CD4-positive, alpha-beta T cell treated with Interleukin-10 for 1 hour (primary cell): ENCODE results near the gene PDXP.

Experiments used
- DNase-seq: peaks from one replicate; pipeline ENCODE4 v3.0.0-alpha.2; 2020

PDXP gene

GRCh38 chr22:37629928-37630327 lies 28.6 kb upstream of the PDXP start:
- DNase-seq, result no peak

- no peak for DNase-seq
These were observed 27.6 kb upstream of the PDXP start for GRCh38 chr22:37630839-37631435.

- peak; percentile 47 for DNase-seq
These were observed 26.9 kb upstream of the PDXP start for GRCh38 chr22:37631448-37632173.

- DNase-seq, result no peak
These were observed 26.1 kb upstream of the PDXP start for GRCh38 chr22:37632174-37633088.

GRCh38 chr22:37633089-37633624 lies 25.4 kb upstream of the PDXP start:
- peak; percentile 68 for DNase-seq

- DNase-seq, result peak; percentile 65
These were observed 24.7 kb upstream of the PDXP start for GRCh38 chr22:37633625-37634416.

GRCh38 chr22:37634417-37634924 lies 24.1 kb upstream of the PDXP start:
- DNase-seq, result peak; percentile 36

- DNase-seq, result no peak
These were observed 23.4 kb upstream of the PDXP start for GRCh38 chr22:37635157-37635556.

GRCh38 chr22:37636186-37636948 lies 22.2 kb upstream of the PDXP start:
- peak; percentile 40 for DNase-seq

- no peak for DNase-seq
These were observed 21.6 kb upstream of the PDXP start for GRCh38 chr22:37636949-37637273.

- DNase-seq, result peak; percentile 44
These were observed 20.0 kb upstream of the PDXP start for GRCh38 chr22:37638391-37639069.

GRCh38 chr22:37639070-37639760 lies 19.3 kb upstream of the PDXP start, which contains the start of gene SH3BP1:
Gene SH3BP1 (plus strand): TSS chr22:37639669. CDS start chr22:37639788, 119 bp downstream.
- DNase-seq, result peak; percentile 65

- peak; percentile 35 for DNase-seq
These were observed 18.5 kb upstream of the PDXP start for GRCh38 chr22:37639771-37640590.

GRCh38 chr22:37640591-37641560 lies 17.6 kb upstream of the PDXP start:
- DNase-seq, result peak; percentile 39

- DNase-seq, result no peak
These were observed 17.0 kb upstream of the PDXP start for GRCh38 chr22:37641561-37641949.

- DNase-seq, result peak; percentile 87
These were observed 15.2 kb upstream of the PDXP start for GRCh38 chr22:37643225-37643847.

GRCh38 chr22:37647317-37647716 lies 11.2 kb upstream of the PDXP start:
- DNase-seq, result no peak

GRCh38 chr22:37647928-37648327 lies 10.6 kb upstream of the PDXP start:
- DNase-seq, result no peak
